K562 (cell line): ENCODE results near the gene IL17RB.

ENCODE experiments used
- BDP1 ChIP-seq: IDR thresholded peaks from 3 replicates; pipeline ENCODE4 v1.6.1; 2011; ENCODE audit not compliant: insufficient read length, insufficient read depth
- CTCF ChIP-seq, 3 experiments: IDR thresholded peaks in 2 of 3; conservative IDR thresholded peaks in 1 of 3; 2 replicates each; pipeline ENCODE4 v1.5.1; 2011 to 2012; ENCODE audit warnings: low read length in 3 of 3, mild to moderate bottlenecking in 3 of 3, control low read depth in 2 of 3, improper control_type of control experiment in 1 of 3, inconsistent platforms in 1 of 3, low read depth in 1 of 3, mixed read lengths in 1 of 3, moderate library complexity in 1 of 3; ENCODE audit not compliant: insufficient read depth in 2 of 3
- FOS ChIP-seq: IDR thresholded peaks from 3 replicates; pipeline ENCODE4 v1.6.1; 2011; ENCODE audit not compliant: insufficient read length; ENCODE audit errors: extremely low read depth
- FOXK2 ChIP-seq, 2 experiments: fragments of 450-650 bp; IDR thresholded peaks in 1 of 2; conservative IDR thresholded peaks in 1 of 2; 2 replicates each; pipeline ENCODE4 v1.6.1; 2016; ENCODE audit warnings: low read depth in 2 of 2, mild to moderate bottlenecking in 1 of 2
- KDM5B ChIP-seq: fragments of 200-600 bp; sonication (generic); IDR thresholded peaks from 2 replicates; pipeline ENCODE4 v1.6.1; 2012; ENCODE audit warnings: low read depth, mild to moderate bottlenecking, moderate library complexity, low read length, control low read depth, inconsistent platforms; ENCODE audit not compliant: insufficient replicate concordance
- PATZ1 ChIP-seq: fragments of 250-450 bp; sonication (Bioruptor Pico); IDR thresholded peaks from 2 replicates; pipeline ENCODE4 v1.5.0; 2020; ENCODE audit warnings: mild to moderate bottlenecking, borderline replicate concordance
- ZNF140 ChIP-seq: fragments of 250-450 bp; sonication (Bioruptor Pico); IDR thresholded peaks from 2 replicates; pipeline ENCODE4 v1.8.0; 2021; ENCODE audit warnings: moderate library complexity, mild to moderate bottlenecking, inconsistent platforms
- ZNF282 ChIP-seq: sonication (generic); formaldehyde crosslinking; IDR thresholded peaks from 2 replicates; pipeline ENCODE4 v1.8.1; 2023; ENCODE audit warnings: missing genetic modification reagents

GRCh38 chr3:53858096-53858741 lies 11.9 kb downstream of the IL17RB start:
- TF ChIP-seq FOS (no peak), ZNF140 (CRISPR knock-in tag) (no peak), CTCF (IDR thresholded peaks at IDR 0.05 in 2 of 3, conservative IDR thresholded peaks at IDR 0.05 in 1 of 3; ENCODE audit: insufficient read depth in 2 of 3, low read depth in 1 of 3, low read length in 3 of 3) (no peak), FOXK2 (conservative IDR thresholded peaks at IDR 0.05 in 1 of 2, IDR thresholded peaks at IDR 0.05 in 1 of 2; ENCODE audit: low read depth in 2 of 2) (no peak), BDP1 (no peak), ZNF282 (CRISPR knock-in tag) (no peak), PATZ1 (CRISPR knock-in tag) (no peak), KDM5B (no peak)
